ENCODE results near the gene GALNT7. TPM values are rescaled to one million over a fixed set of nuclear protein-coding genes. Genes with fewer than 3 reads are reported as not detected.

GALNT7 gene
- total and polyA plus RNA-seq, 2 of the 13 experiments (the other 11 are each of a cell fraction or from before 2014, with no cell fraction given) = 0.08 to 0.13 TPM

DNA sequence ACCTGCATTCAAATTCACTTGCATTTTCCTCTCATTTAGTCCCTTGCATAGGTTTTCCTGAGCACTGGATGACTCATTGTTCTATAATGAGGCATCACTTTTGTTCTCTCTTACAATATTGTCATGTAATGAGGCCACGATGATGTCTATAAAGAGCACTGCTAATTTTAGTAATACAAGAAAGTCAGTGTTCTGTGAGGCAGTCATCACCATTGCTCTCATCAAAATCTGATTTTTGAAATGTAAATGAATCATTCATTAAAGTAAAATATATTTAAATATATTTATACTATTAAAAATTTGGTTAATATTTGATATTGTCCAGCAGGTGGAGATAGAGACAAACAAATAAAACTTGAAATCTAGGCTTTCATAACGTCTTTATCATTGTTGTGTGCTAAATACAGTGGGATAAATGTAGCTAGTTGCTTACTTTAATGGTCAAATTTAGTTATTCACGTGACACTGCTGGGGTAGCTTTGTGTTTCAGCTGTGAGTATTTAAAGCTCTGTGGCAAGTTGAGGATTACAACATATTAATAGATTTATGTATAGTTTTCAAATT is 150.1 kb downstream of the GALNT7 start (continued):
- no peak for TF ChIP-seq ZNF383 (CRISPR knock-in tag; IDR thresholded peaks at IDR 0.05; ENCODE audit: borderline replicate concordance)

DNA sequence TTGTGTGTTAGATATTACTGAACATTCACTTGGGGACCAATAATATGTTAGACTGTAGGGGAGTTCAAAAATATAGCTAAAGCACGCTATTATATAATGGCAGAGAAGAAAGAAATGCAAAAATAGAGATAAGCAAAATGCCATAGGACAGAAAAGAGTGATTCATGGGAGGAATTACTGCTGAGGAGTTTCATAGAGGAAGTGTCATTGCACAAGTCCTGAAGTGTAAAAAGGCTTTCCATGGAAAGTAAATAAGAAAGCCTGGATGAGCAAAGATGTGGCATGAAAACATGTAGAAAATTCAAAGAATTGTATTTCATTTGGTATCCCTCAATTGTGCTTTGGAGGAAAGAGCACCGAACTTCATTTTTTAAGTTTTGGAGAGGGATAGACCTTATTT is 151.1 kb downstream of the GALNT7 start:
- Histone ChIP-seq H3K79me2 (ENCODE audit: insufficient read depth, low read length) (no peaks in the 10 kb centered on the region), H2AFZ (ENCODE audit: low read length) (no peak overlapping the region), H3K27ac (ENCODE audit: extremely low read length, insufficient read depth, low read length) (no peak overlapping the region), H3K36me3 (replicated peaks in 1 of 2; ENCODE audit: control insufficient read depth in 1 of 2, insufficient read depth in 2 of 2, low read length in 2 of 2) (no peaks in the 10 kb centered on the region), H3K9me3 (ENCODE audit: low read length) (no peaks in the 10 kb centered on the region), H3K9ac (ENCODE audit: insufficient read depth, low read depth, low read length) (no peak overlapping the region), H3K4me3 (replicated peaks in 1 of 3; ENCODE audit: insufficient read depth in 1 of 3, low read depth in 2 of 3, low read length in 3 of 3) (no peak overlapping the region), H4K20me1 (ENCODE audit: insufficient read depth, low read length) (no peaks in the 10 kb centered on the region), H3K4me1 (ENCODE audit: insufficient read depth, low read length) (no peaks in the 10 kb centered on the region), H3K27me3 (ENCODE audit: control insufficient read depth in 1 of 2, insufficient read depth in 2 of 2, low read length in 2 of 2) (no peaks in the 10 kb centered on the region), H3K4me2 (ENCODE audit: low read depth, low read length) (no peak overlapping the region)
- ATAC-seq (no peak), FAIRE-seq (no peak), DNase-seq (ENCODE audit: low spot score) (no peak)
- intact Hi-C loops (cut with micrococcal nuclease; ENCODE audit: unreplicated experiment) = loop anchor here (1.0 to 2.0 kb wide), 2 partner anchors 41 to 175 kb away; no protein-coding TSS in a partner anchor
- ChIA-PET POLR2A (interaction anchor here (1.3 kb wide), 1 partner anchor 14 kb away, joined by 7 read pairs; the partner anchor contains the start of gene HMGB2), CTCF (ENCODE audit: low intra/inter-chr PET ratio, low total read pairs) (interaction anchor here (2.4 to 2.9 kb wide), 2 partner anchors 41 to 97 kb away, joined by 8 to 62 read pairs; no protein-coding TSS in a partner anchor)
- in situ Hi-C loops (cut with HindIII; ENCODE audit: extremely low pct_ligation_motif_present, low pct_unique_long_range_greater_than_20kb) = loop anchor here (5.0 to 10.0 kb wide), 2 partner anchors 98 to 175 kb away; no protein-coding TSS in a partner anchor
- no TSS peak for BruUV-seq (replicated peaks)
- TF ChIP-seq ERF (CRISPR knock-in tag; IDR thresholded peaks at IDR 0.05) (no peak), ZBTB21 (CRISPR knock-in tag; IDR thresholded peaks at IDR 0.05) (no peak), PLRG1 (conservative IDR thresholded peaks at IDR 0.05) (no peak), HDAC6 (IDR thresholded peaks at IDR 0.05; ENCODE audit: low read depth, low read length) (no peak), CEBPB (IDR thresholded peaks at IDR 0.05; ENCODE audit: borderline replicate concordance, low read depth, low read length) (0 out of 2 replicates have a peak, but pooled peaks have one; percentile 9), BCL6 (CRISPR knock-in tag; IDR thresholded peaks at IDR 0.05) (peak; percentile 86), MIER3 (CRISPR knock-in tag; IDR thresholded peaks at IDR 0.05; ENCODE audit: borderline replicate concordance) (no peak), SMYD3 (CRISPR knock-in tag; IDR thresholded peaks at IDR 0.05) (no peak)
- TF ChIP-seq, protein P1, sequence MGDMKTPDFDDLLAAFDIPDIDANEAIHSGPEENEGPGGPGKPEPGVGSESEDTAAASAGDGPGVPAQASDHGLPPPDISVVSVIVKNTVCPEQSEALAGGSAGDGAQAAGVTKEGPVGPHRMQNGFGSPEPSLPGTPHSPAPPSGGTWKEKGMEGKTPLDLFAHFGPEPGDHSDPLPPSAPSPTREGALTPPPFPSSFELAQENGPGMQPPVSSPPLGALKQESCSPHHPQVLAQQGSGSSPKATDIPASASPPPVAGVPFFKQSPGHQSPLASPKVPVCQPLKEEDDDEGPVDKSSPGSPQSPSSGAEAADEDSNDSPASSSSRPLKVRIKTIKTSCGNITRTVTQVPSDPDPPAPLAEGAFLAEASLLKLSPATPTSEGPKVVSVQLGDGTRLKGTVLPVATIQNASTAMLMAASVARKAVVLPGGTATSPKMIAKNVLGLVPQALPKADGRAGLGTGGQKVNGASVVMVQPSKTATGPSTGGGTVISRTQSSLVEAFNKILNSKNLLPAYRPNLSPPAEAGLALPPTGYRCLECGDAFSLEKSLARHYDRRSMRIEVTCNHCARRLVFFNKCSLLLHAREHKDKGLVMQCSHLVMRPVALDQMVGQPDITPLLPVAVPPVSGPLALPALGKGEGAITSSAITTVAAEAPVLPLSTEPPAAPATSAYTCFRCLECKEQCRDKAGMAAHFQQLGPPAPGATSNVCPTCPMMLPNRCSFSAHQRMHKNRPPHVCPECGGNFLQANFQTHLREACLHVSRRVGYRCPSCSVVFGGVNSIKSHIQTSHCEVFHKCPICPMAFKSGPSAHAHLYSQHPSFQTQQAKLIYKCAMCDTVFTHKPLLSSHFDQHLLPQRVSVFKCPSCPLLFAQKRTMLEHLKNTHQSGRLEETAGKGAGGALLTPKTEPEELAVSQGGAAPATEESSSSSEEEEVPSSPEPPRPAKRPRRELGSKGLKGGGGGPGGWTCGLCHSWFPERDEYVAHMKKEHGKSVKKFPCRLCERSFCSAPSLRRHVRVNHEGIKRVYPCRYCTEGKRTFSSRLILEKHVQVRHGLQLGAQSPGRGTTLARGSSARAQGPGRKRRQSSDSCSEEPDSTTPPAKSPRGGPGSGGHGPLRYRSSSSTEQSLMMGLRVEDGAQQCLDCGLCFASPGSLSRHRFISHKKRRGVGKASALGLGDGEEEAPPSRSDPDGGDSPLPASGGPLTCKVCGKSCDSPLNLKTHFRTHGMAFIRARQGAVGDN (CRISPR knock-in tag; IDR thresholded peaks at IDR 0.05) = no peak
- WGBS (ENCODE audit: low lambda C conversion rate) = 68% methylated on average over 2 of the region's 2 CpGs

All from HepG2 (cell line).